Forelimb muscle (tissue), 1 donor: ENCODE data around the gene CBX2. TPM values are rescaled to one million over a fixed set of nuclear protein-coding genes. Genes with fewer than 3 reads are reported as not detected.

Experiments
- DNase-seq: peaks from one replicate; pipeline ENCODE4 v3.0.0-alpha.2; 2013; ENCODE audit warnings: low read depth
- polyA plus RNA-seq: library from polyadenylated mRNA; unstranded; fragments of 120-200 nt; gene quantifications from one replicate; pipeline ENCODE4 v1.2.1, GENCODE V29; 2013; ENCODE audit not compliant: insufficient read length

CBX2 gene
- polyA plus RNA-seq, 1 donor, result 9.0 TPM

GRCh38 chr17:79811868-79812352 lies 34.0 kb downstream of the CBX2 start:
- DNase-seq, result no peak

GRCh38 chr17:79812353-79813258 lies 34.7 kb downstream of the CBX2 start:
- no peak for DNase-seq

- no peak for DNase-seq
These were observed 35.6 kb downstream of the CBX2 start for GRCh38 chr17:79813297-79814126.

- no peak for DNase-seq
These were observed 36.4 kb downstream of the CBX2 start for GRCh38 chr17:79814127-79814973.

DNA sequence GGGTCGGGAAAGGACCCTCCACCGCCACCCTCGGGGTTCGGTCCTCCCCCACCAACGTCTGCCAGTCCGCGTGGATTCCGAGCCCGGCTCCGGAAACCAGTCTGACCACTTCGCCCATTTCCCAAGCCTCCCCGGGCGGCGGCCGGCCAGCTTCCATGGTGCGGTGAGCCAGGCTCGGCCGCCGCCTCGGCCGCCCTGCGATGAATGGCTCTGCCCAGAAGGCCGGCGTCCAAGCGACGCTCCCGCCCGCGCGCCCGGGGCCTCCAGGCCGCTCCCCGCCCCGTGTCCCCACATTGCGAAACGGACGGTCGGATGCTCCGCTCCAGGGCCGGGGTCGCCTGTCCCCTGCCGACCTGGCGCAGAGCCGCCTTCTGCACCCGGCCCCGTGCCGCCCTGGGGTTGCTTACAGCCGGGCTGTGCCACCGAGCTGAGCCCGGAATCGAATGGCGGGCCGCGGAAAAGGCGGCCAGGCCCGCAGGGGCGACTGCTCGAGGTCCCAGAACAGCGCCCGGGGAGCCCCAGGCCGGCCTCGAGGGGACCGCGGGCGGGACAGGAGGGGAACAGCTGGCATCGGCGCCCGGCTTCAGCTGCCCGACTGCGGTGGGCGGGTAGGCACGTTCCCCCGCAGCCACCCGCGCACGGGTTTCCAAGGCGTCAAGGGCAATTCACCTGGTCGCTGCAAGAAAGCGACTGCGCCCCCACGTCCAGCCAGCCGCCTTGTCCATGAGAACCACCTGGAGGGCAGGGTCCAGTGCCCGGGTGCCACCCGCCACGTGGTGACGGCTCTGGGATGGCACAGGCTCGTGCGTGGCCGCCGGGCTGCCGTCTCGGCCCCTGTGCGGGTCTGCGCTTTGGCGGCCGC lies 37.3 kb downstream of the CBX2 start:
- no peak for DNase-seq

DNA sequence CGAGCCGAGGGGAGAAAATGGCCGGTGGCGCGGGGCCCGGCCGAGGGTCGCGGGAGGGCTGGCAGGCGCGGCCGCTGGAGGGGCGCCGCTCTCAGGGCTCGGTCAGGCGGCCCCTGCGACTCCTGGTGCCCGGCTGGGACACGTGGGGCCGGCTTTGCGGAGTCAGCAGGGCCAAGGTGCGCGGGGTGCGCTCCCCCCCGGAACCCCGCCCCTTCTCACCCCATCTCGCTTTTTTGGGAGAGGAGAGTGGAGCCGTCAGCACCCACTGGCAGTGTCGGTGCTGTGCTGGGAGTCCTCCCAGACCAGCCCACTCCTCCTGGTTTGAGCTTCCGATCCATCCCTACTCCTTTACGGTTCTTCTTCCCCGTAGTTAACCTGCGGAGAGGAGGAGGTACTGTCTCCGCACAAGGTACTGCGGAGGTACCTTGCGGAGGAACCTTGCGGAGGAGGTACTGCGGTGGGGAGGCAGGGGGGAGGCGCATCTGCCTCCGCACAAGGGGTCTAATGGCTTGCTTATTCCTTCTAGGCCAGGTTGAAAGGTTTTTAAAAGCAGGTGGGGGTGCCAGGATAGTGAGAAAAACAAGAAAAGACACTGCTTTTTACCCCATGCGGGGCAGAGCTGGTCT lies 38.0 kb downstream of the CBX2 start:
- DNase-seq, result no peak

DNA sequence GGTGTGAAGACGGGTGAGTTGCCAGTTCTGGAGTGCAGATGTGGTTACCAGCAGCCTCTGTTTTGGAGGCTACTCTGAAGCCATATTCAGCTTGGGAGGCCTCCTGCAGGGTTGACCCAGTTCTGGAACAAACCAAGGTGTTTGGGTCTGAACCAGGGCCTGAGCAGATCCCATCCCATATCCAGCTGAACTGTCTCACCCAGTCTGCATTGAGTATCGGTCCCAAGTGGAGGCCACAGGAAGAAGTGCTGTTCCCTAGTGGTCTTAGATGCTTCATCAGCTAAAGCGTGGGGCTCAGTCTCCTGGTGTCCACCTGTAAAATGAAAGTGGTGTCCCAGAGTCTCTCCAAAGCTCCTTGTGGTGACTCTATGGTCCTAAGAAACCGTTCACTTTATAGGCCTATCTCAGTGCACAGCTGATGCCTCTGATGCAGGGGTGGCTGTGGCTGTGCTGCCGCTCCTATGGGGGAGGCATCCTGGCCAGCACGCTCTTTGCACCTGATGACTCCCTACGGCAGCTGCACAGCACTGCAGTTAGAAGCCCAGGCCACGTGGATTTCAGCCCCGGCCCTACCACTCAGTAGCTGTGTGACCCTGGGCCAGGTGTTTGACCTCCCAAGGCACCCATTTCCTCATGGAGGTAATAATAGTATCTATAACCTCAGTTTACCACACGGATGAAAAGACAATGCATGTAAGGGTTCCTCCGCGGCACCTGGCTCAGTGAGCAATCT lies 40.2 kb downstream of the CBX2 start:
- DNase-seq, result no peak

- no peak for DNase-seq
These were observed 41.1 kb downstream of the CBX2 start for GRCh38 chr17:79819085-79819484.

GRCh38 chr17:79819534-79820276 lies 41.8 kb downstream of the CBX2 start:
- no peak for DNase-seq

DNA sequence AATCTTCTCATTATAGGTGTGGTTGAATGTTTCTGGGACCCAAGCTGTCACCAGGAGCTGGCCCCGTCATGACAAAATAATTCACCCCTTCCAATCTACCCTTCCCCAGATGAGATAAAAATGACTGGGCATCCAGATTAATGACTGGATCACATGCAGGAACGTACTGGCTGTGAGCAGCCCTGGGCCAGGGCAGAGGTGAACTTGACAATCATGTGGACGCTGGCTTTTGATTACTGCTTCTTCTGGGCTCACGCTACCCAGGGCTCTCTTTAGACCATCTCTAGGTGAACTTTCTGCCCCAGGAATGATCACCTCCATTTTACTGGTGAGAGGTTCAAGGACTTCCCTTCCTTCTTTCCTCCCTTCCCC lies 43.0 kb downstream of the CBX2 start:
- no peak for DNase-seq

GRCh38 chr17:79821331-79822095 lies 43.6 kb downstream of the CBX2 start:
- DNase-seq, result no peak

GRCh38 chr17:79822583-79823124 lies 44.7 kb downstream of the CBX2 start:
- no peak for DNase-seq

DNA sequence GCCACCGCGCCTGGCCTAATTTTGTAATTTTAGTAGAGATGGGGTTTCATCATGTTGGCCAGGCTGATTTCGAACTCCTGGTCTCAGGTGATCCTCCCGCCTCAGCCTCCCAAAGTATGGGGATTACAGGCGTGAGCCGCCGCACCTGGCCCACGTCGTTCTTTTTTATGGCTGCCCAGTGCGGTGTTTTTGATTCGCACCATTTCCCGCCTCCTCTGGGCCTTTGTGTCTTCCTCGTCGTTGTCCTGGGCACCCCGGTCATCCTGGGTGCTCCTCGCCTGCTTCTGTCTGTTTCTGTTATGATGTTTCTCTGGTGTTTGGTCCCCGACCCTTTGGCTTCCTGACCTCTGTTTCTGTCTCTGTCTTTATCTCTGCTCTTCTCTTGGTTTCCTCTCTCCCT lies 46.3 kb downstream of the CBX2 start:
- DNase-seq, result no peak

- no peak for DNase-seq
These were observed 47.1 kb downstream of the CBX2 start for GRCh38 chr17:79824893-79825579.

- no peak for DNase-seq
These were observed 47.6 kb downstream of the CBX2 start for GRCh38 chr17:79825580-79825921.

DNA sequence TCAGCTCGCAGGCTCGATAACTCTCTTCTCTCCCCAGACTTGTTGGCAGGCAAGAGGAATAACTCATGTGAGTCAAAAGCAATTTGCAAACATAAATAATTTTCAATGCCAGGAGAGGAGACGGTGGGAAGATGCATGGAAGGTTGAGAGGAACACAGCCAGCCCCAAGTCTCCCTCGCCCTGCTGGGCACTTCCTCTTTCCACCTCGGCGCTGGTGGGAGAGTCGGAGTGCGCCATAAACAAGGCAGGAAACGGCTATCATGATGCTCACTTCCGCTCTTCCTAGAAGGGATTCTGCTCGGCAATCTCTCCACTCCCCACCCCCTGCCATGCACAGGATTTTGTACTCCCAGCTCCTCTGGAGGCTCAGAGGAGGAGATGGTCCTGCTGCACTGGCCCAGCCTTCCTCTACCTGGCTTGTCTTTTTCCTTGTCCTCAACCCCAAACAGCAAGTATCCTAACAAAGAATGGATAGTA lies 48.3 kb downstream of the CBX2 start:
- DNase-seq, result no peak
